Activated T-cell treated with anti-CD3 and anti-CD28 coated beads, Interleukin-2, amount 50 U/mL, for 1 hour (primary cell): ENCODE data around the gene ZNF689.
"Not testable (repeated sequence)": the region's sequence is repeated elsewhere in the genome, so short reads cannot be mapped to it uniquely, and the experiment has no call there.

ENCODE experiments used
- DNase-seq: peaks from one replicate; pipeline ENCODE4 v3.0.0-alpha.2; 2020

ZNF689 gene

GRCh38 chr16:30609926-30610839 is at the start of gene ZNF689:
Gene ZNF689 (minus strand): TSS chr16:30610389. CDS start chr16:30610041, 348 bp downstream.
- peak; percentile 97 for DNase-seq

- DNase-seq = no peak
Observed at GRCh38 chr16:30658731-30659506, 48.7 kb upstream of the ZNF689 start.

- DNase-seq = peak; percentile 99
Observed at GRCh38 chr16:30657866-30658730, 47.9 kb upstream of the ZNF689 start, which contains the start of gene FBRS. Gene FBRS (plus strand): TSS chr16:30658431. CDS start chr16:30659519, 1,088 bp downstream.

- DNase-seq = no peak
Observed at GRCh38 chr16:30656974-30657865, 47.0 kb upstream of the ZNF689 start.

GRCh38 chr16:30656388-30656787 is 46.2 kb upstream of the ZNF689 start:
- no peak for DNase-seq

GRCh38 chr16:30655815-30656347 is 45.7 kb upstream of the ZNF689 start:
- DNase-seq = no peak

- no peak for DNase-seq
Observed at GRCh38 chr16:30654856-30655255, 44.7 kb upstream of the ZNF689 start.

GRCh38 chr16:30652718-30653117 is 42.5 kb upstream of the ZNF689 start:
- DNase-seq = no peak

- no peak for DNase-seq
Observed at GRCh38 chr16:30652005-30652296, 41.8 kb upstream of the ZNF689 start.

GRCh38 chr16:30651124-30652004 is 41.2 kb upstream of the ZNF689 start:
- DNase-seq = peak; percentile 81

GRCh38 chr16:30650369-30651123 is 40.4 kb upstream of the ZNF689 start, which contains the start of gene PRR14:
Gene PRR14 (plus strand): TSS chr16:30650960. CDS start chr16:30651646, 686 bp downstream.
- peak; percentile 97 for DNase-seq

GRCh38 chr16:30649725-30650368 is 39.7 kb upstream of the ZNF689 start:
- no peak for DNase-seq

GRCh38 chr16:30647274-30647571 is 37.0 kb upstream of the ZNF689 start:
- no peak for DNase-seq

- no peak for DNase-seq
Observed at GRCh38 chr16:30645727-30646126, 35.5 kb upstream of the ZNF689 start.

GRCh38 chr16:30644334-30644830 is 34.2 kb upstream of the ZNF689 start:
- DNase-seq = no peak

- no peak for DNase-seq
Observed at GRCh38 chr16:30641378-30641982, 31.3 kb upstream of the ZNF689 start.

GRCh38 chr16:30637944-30638343 is 27.8 kb upstream of the ZNF689 start:
- DNase-seq = no peak

- not testable (repeated sequence) for DNase-seq
Observed at GRCh38 chr16:30637139-30637538, 26.9 kb upstream of the ZNF689 start.

GRCh38 chr16:30636599-30636998 is 26.4 kb upstream of the ZNF689 start:
- no peak for DNase-seq
